GM23338 (cell line): Measurements from ENCODE around the gene AKNAD1. TPM values are rescaled to one million over a fixed set of nuclear protein-coding genes. Genes with fewer than 3 reads are reported as not detected.

Experiments
- ATAC-seq: fragments of 200-7000 bp; cut with Tn5 transposase; 3 replicates; pipeline ENCODE4 v1.9.1; 2020
- DNase-seq: peaks from one replicate; pipeline ENCODE4 v3.0.0-alpha.2; 2015; ENCODE audit warnings: low spot score
- H2AFZ ChIP-seq: fragments of 200-600 bp; sonication (generic); 2 replicates; pipeline ENCODE4 v1.8.0; 2016; ENCODE audit warnings: antibody characterized with exemption, mild to moderate bottlenecking, moderate library complexity
- H3F3A ChIP-seq: fragments of 200-600 bp; sonication (generic); replicated peaks from 2 replicates; pipeline ENCODE4 v1.8.0; 2017; ENCODE audit warnings: antibody characterized with exemption, mixed run types, low read depth
- H3K27ac ChIP-seq: fragments of 200-600 bp; sonication (generic); 2 replicates; pipeline ENCODE4 v1.6.1; 2016; ENCODE audit warnings: low read depth
- H3K27me3 ChIP-seq: fragments of 200-600 bp; sonication (generic); 2 replicates; pipeline ENCODE4 v1.8.0; 2016; ENCODE audit warnings: mild to moderate bottlenecking, mixed run types, moderate library complexity; ENCODE audit not compliant: insufficient read depth
- H3K36me3 ChIP-seq: fragments of 200-600 bp; sonication (generic); 2 replicates; pipeline ENCODE4 v1.8.0; 2016; ENCODE audit warnings: mild to moderate bottlenecking; ENCODE audit not compliant: insufficient read depth
- H3K4me1 ChIP-seq: fragments of 200-600 bp; sonication (generic); 2 replicates; pipeline ENCODE4 v1.8.0; 2016; ENCODE audit warnings: mild to moderate bottlenecking, moderate library complexity; ENCODE audit not compliant: insufficient read depth
- H3K4me2 ChIP-seq: fragments of 200-600 bp; sonication (generic); 2 replicates; pipeline ENCODE4 v1.7.1; 2017; ENCODE audit warnings: mixed run types
- H3K4me3 ChIP-seq: fragments of 200-600 bp; sonication (generic); 2 replicates; pipeline ENCODE4 v1.6.1; 2016; ENCODE audit warnings: mixed run types
- H3K79me2 ChIP-seq: fragments of 200-600 bp; sonication (generic); replicated peaks from 2 replicates; pipeline ENCODE4 v1.8.0; 2017; ENCODE audit warnings: mild to moderate bottlenecking; ENCODE audit not compliant: insufficient read depth
- H3K9me2 ChIP-seq: fragments of 200-600 bp; sonication (generic); 2 replicates; pipeline ENCODE4 v1.8.0; 2017; ENCODE audit not compliant: insufficient read depth
- H4K20me1 ChIP-seq: fragments of 200-600 bp; sonication (generic); replicated peaks from 2 replicates; pipeline ENCODE4 v1.8.0; 2017; ENCODE audit warnings: mild to moderate bottlenecking; ENCODE audit not compliant: insufficient read depth
- H3K27ac Mint-ChIP-seq: 2 replicates; pipeline ENCODE4 v1.8.0; 2020; ENCODE audit warnings: inconsistent platforms, mild to moderate bottlenecking, moderate library complexity, mixed read lengths
- H3K27me3 Mint-ChIP-seq: 3 replicates; pipeline ENCODE4 v1.8.0; 2022; ENCODE audit warnings: low read depth, mild to moderate bottlenecking, moderate library complexity, mixed read lengths, inconsistent platforms; ENCODE audit not compliant: insufficient read depth, poor library complexity
- H3K36me3 Mint-ChIP-seq: 3 replicates; pipeline ENCODE4 v1.8.0; 2021; ENCODE audit warnings: low read depth, mild to moderate bottlenecking, inconsistent platforms, moderate library complexity, mixed read lengths
- H3K4me1 Mint-ChIP-seq: 3 replicates; pipeline ENCODE4 v1.8.0; 2020; ENCODE audit warnings: mild to moderate bottlenecking, inconsistent platforms, mixed read lengths
- H3K4me3 Mint-ChIP-seq: 3 replicates; pipeline ENCODE4 v1.8.0; 2021; ENCODE audit warnings: moderate library complexity, mild to moderate bottlenecking, inconsistent platforms, mixed read lengths
- H3K9me3 Mint-ChIP-seq: 3 replicates; pipeline ENCODE4 v1.8.0; 2020; ENCODE audit warnings: moderate library complexity, mild to moderate bottlenecking, inconsistent platforms, mixed read lengths
- CREB1 ChIP-seq: fragments of 250-450 bp; sonication (Bioruptor Pico); IDR thresholded peaks from 2 replicates; pipeline ENCODE4 v1.5.0; 2020; ENCODE audit warnings: low read depth, mild to moderate bottlenecking, moderate library complexity
- CTCF ChIP-seq, 2 experiments: fragments of 200-600 bp in 1 of 2; sonication (generic) in 1 of 2; conservative IDR thresholded peaks; 2 replicates each; pipeline versions ENCODE4 v1.5.1 to v1.6.1; 2016 to 2017; ENCODE audit warnings: antibody characterized with exemption in 2 of 2, low read depth in 2 of 2, mild to moderate bottlenecking in 2 of 2, moderate library complexity in 1 of 2
- EZH2 ChIP-seq: fragments of 200-600 bp; sonication (generic); IDR thresholded peaks from one replicate; pipeline ENCODE4 v1.8.0; 2017; ENCODE audit warnings: antibody characterized with exemption, mild to moderate bottlenecking, low read depth; ENCODE audit not compliant: unreplicated experiment
- EZH2phosphoT487 ChIP-seq: fragments of 200-600 bp; sonication (generic); IDR thresholded peaks from one replicate; pipeline ENCODE4 v1.8.1; 2018; ENCODE audit warnings: antibody characterized with exemption; ENCODE audit not compliant: unreplicated experiment
- NANOG ChIP-seq: IDR thresholded peaks from 2 replicates; pipeline ENCODE4 v1.6.1; 2016; ENCODE audit warnings: antibody characterized with exemption, borderline replicate concordance
- POLR2AphosphoS5 ChIP-seq: IDR thresholded peaks from 2 replicates; pipeline ENCODE4 v1.6.1; 2016; ENCODE audit warnings: antibody characterized with exemption, low read depth
- ZNF462 ChIP-seq: fragments of 250-450 bp; sonication (Bioruptor Pico); IDR thresholded peaks from 2 replicates; pipeline ENCODE4 v1.5.0; 2020; ENCODE audit warnings: mild to moderate bottlenecking, moderate library complexity
- long read RNA-seq: library from polyadenylated mRNA; unstranded; transcript quantifications from one replicate; pipeline ENCODE4 v2.0.0, GENCODE V29; 2020; ENCODE audit not compliant: unreplicated experiment
- polyA plus RNA-seq: library from polyadenylated mRNA; unstranded; fragments of >200 nt; fragmentation: Nextera tagmentation; extraction: Ambion mirVana; gene quantifications from 2 replicates; pipeline ENCODE4 v1.2.1, GENCODE V29; 2016
- total RNA-seq: library from RNA; depleted of rRNA; stranded (reverse); fragments of >200 nt; shearing (Covaris generic); gene quantifications from 2 replicates; pipeline ENCODE4 v1.2.3, GENCODE V29; 2014; rRNA removed

AKNAD1 gene
- total RNA-seq, result not detected in 2 replicates
- polyA plus RNA-seq, result not detected in 2 replicates
- long read RNA-seq, result 0 reads

GRCh38 chr1:108856994-108857393 lies at the start of gene AKNAD1:
Gene AKNAD1, minus strand, starts transcription at chr1:108857094. Its CDS starts 4,430 bp downstream, at chr1:108852664.
- Histone ChIP-seq H3K27ac (no peak within 1 kb of the TSS), H3K4me3 (no peak within 1 kb of the TSS)

More at GRCh38 chr1:108856994-108857393, at the start of gene AKNAD1:
- H2AFZ ChIP-seq, result 0 out of 2 replicates have a peak within 1 kb of the TSS, but pooled peaks have one; percentile 28
- H3K4me3 Mint-ChIP-seq, result no peak within 1 kb of the TSS
- H3K4me1 Mint-ChIP-seq, result peaks cover 10% of the 10 kb centered on the region
- no peaks in the 10 kb centered on the region for H3K36me3 Mint-ChIP-seq
- no peak within 1 kb of the TSS for H3K27ac Mint-ChIP-seq
- H3F3A ChIP-seq, result 0 out of 2 replicates have a peak, but pooled peaks cover 4% of the 10 kb centered on the region
- DNase-seq (no peak), ATAC-seq (no peak)
- TF ChIP-seq EZH2 (no peak), CREB1 (CRISPR knock-in tag) (no peak), EZH2phosphoT487 (no peak), ZNF462 (no peak), NANOG (no peak), POLR2AphosphoS5 (no peak), CTCF (conservative IDR thresholded peaks at IDR 0.05; ENCODE audit: low read depth in 2 of 2) (no peak)
- H3K27me3 Mint-ChIP-seq, result no peaks in the 10 kb centered on the region
- no peaks in the 10 kb centered on the region for H3K9me2 ChIP-seq
- no peaks in the 10 kb centered on the region for H3K27me3 ChIP-seq
- H3K9me3 Mint-ChIP-seq, result no peaks in the 10 kb centered on the region
- H3K36me3 ChIP-seq, result no peaks in the 10 kb centered on the region
- H4K20me1 ChIP-seq, result no peaks in the 10 kb centered on the region
- H3K4me2 ChIP-seq, result no peak within 1 kb of the TSS
- 0 out of 2 replicates have a peak, but pooled peaks cover 6% of the 10 kb centered on the region for H3K4me1 ChIP-seq
- no peaks in the 10 kb centered on the region for H3K79me2 ChIP-seq
